ENCODE results near the gene RIMKLB. TPM values are rescaled to one million over a fixed set of nuclear protein-coding genes. Genes with fewer than 3 reads are reported as not detected.
"Not testable (repeated sequence)": the region's sequence is repeated elsewhere in the genome, so short reads cannot be mapped to it uniquely, and the experiment has no call there.

RIMKLB gene
- total RNA-seq, 4 donors from 2014 or later, result 36.5 to 49.7 (median 43.5) TPM

- ATAC-seq, result no peak
- Histone ChIP-seq H3K4me1 (peaks cover 0 to 6% (median 0%) of the 10 kb centered on the region in 3 donors), H3K36me3 (peaks cover 0 to 26% of the 10 kb centered on the region in 2 donors), H3K4me3 (no peak overlapping the region), H3K9me3 (no peaks in the 10 kb centered on the region), H3K27ac (no peak overlapping the region), H3K27me3 (no peaks in the 10 kb centered on the region)
- 54 to 78% methylated on average over 1 to 2 of the region's 2 CpGs for WGBS, 2 donors (ENCODE audit: low coverage in 1 of 2)
- no peak for TF ChIP-seq CTCF (IDR thresholded peaks at IDR 0.05)
- TF ChIP-seq EP300 (IDR thresholded peaks at IDR 0.05), result no peak
- no peak for TF ChIP-seq POLR2AphosphoS5 (IDR thresholded peaks at IDR 0.05)
- no peak for TF ChIP-seq POLR2A (IDR thresholded peaks at IDR 0.05)
These were observed 83.8 kb downstream of the RIMKLB start for GRCh38 chr12:8781381-8782127.

GRCh38 chr12:8784290-8784888 is 86.6 kb downstream of the RIMKLB start:
- no peaks in the 10 kb centered on the region for H3K9me3 ChIP-seq
- no peak for ATAC-seq
- H3K4me1 ChIP-seq, result peaks cover 0 to 6% (median 0%) of the 10 kb centered on the region in 3 donors
- no peak overlapping the region for H3K4me3 ChIP-seq
- TF ChIP-seq POLR2AphosphoS5 (IDR thresholded peaks at IDR 0.05) (no peak), EP300 (IDR thresholded peaks at IDR 0.05) (no peak), POLR2A (IDR thresholded peaks at IDR 0.05) (no peak), CTCF (IDR thresholded peaks at IDR 0.05) (no peak)
- no peak overlapping the region for H3K27ac ChIP-seq
- peaks cover 0 to 26% of the 10 kb centered on the region in 2 donors for H3K36me3 ChIP-seq
- H3K27me3 ChIP-seq, result no peaks in the 10 kb centered on the region

- no peak overlapping the region for H3K4me3 ChIP-seq
- no peak for TF ChIP-seq CTCF (IDR thresholded peaks at IDR 0.05)
- no peak for TF ChIP-seq POLR2A (IDR thresholded peaks at IDR 0.05)
- TF ChIP-seq POLR2AphosphoS5 (IDR thresholded peaks at IDR 0.05), result no peak
- no peak for TF ChIP-seq EP300 (IDR thresholded peaks at IDR 0.05)
- WGBS, 2 donors (ENCODE audit: low coverage in 1 of 2), result 60 to 81% methylated on average over 3 to 4 of the region's 4 CpGs
- H3K36me3 ChIP-seq, result peaks cover 0 to 26% of the 10 kb centered on the region in 2 donors
- no peak for ATAC-seq
- H3K27me3 ChIP-seq, result no peaks in the 10 kb centered on the region
- H3K9me3 ChIP-seq, result no peaks in the 10 kb centered on the region
- no peak overlapping the region for H3K27ac ChIP-seq
- peaks cover 0 to 6% (median 0%) of the 10 kb centered on the region in 3 donors for H3K4me1 ChIP-seq
These were observed 87.7 kb downstream of the RIMKLB start for GRCh38 chr12:8785499-8785898.

GRCh38 chr12:8787206-8787605 is 89.4 kb downstream of the RIMKLB start:
- H3K27ac ChIP-seq, ATAC-seq, H3K9me3 ChIP-seq, H3K4me3 ChIP-seq, H3K4me1 ChIP-seq, H3K27me3 ChIP-seq: not testable (repeated sequence)
- H3K36me3 ChIP-seq, result peaks cover 0 to 17% of the 10 kb centered on the region in 2 donors
- 94% methylated on average over 7 of the region's 28 CpGs; no CpG with 5 or more reads in 1 of the 2 donors for WGBS, 2 donors (ENCODE audit: low coverage in 1 of 2)

GRCh38 chr12:8788706-8789105 is 90.9 kb downstream of the RIMKLB start:
- not testable (repeated sequence) for H3K4me3 ChIP-seq

GRCh38 chr12:8789341-8790013 is 91.7 kb downstream of the RIMKLB start:
- WGBS, 2 donors (ENCODE audit: low coverage in 1 of 2), result 71 to 89% methylated on average over 4 to 5 of the region's 13 CpGs
- not testable (repeated sequence) for H3K27ac ChIP-seq, H3K4me1 ChIP-seq, H3K9me3 ChIP-seq, H3K4me3 ChIP-seq, H3K36me3 ChIP-seq, H3K27me3 ChIP-seq, ATAC-seq

More at GRCh38 chr12:8788706-8789105, 90.9 kb downstream of the RIMKLB start:
- H3K27ac ChIP-seq, H3K9me3 ChIP-seq, H3K27me3 ChIP-seq, H3K36me3 ChIP-seq, H3K4me1 ChIP-seq, ATAC-seq: not testable (repeated sequence)
- WGBS, 2 donors (ENCODE audit: low coverage in 1 of 2), result 28% methylated on average over 2 of the region's 13 CpGs; no CpG with 5 or more reads in 1 of the 2 donors

- ATAC-seq, H3K27ac ChIP-seq, H3K36me3 ChIP-seq, H3K4me3 ChIP-seq, H3K4me1 ChIP-seq, H3K9me3 ChIP-seq, H3K27me3 ChIP-seq: not testable (repeated sequence)
- WGBS, 2 donors (ENCODE audit: low coverage in 1 of 2), result 94 to 100% methylated on average over 3 to 4 of the region's 4 CpGs
These were observed 95.4 kb downstream of the RIMKLB start for GRCh38 chr12:8793226-8793625.

- not testable (repeated sequence) for H3K4me1 ChIP-seq, H3K36me3 ChIP-seq, H3K4me3 ChIP-seq, H3K27me3 ChIP-seq, H3K27ac ChIP-seq, ATAC-seq, H3K9me3 ChIP-seq
- WGBS, 2 donors (ENCODE audit: low coverage in 1 of 2), result no CpG with 5 or more reads among the region's 21 CpGs
These were observed 96.8 kb downstream of the RIMKLB start for GRCh38 chr12:8794611-8795010.
